GM13977 (cell line): ENCODE data around the gene PIEZO1.

Source experiments
- DNase-seq: peaks from one replicate; pipeline ENCODE4 v3.0.0; 2012; ENCODE audit warnings: low spot score
- in situ Hi-C: fragments of 300-500 bp; cut with MboI; formaldehyde crosslinking; loops from one replicate; pipeline ENCODE4 v1.12.0; 2022; ENCODE audit warnings: low sequenced_read_pairs, low pct_unique_long_range_greater_than_20kb, mixed read lengths, inconsistent platforms; ENCODE audit not compliant: unreplicated experiment
- TF ChIP-seq, protein P1 (sequence below): IDR thresholded peaks from 2 replicates; pipeline ENCODE4 v1.5.1; 2012; ENCODE audit warnings: mild to moderate bottlenecking, control low read depth; ENCODE audit not compliant: insufficient read depth; ENCODE audit errors: extremely low read depth, missing control alignments

Gene PIEZO1

GRCh38 chr16:88787579-88788314 is 2.7 kb upstream of the PIEZO1 start:
- TF ChIP-seq, protein P1, sequence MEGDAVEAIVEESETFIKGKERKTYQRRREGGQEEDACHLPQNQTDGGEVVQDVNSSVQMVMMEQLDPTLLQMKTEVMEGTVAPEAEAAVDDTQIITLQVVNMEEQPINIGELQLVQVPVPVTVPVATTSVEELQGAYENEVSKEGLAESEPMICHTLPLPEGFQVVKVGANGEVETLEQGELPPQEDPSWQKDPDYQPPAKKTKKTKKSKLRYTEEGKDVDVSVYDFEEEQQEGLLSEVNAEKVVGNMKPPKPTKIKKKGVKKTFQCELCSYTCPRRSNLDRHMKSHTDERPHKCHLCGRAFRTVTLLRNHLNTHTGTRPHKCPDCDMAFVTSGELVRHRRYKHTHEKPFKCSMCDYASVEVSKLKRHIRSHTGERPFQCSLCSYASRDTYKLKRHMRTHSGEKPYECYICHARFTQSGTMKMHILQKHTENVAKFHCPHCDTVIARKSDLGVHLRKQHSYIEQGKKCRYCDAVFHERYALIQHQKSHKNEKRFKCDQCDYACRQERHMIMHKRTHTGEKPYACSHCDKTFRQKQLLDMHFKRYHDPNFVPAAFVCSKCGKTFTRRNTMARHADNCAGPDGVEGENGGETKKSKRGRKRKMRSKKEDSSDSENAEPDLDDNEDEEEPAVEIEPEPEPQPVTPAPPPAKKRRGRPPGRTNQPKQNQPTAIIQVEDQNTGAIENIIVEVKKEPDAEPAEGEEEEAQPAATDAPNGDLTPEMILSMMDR: no peak
- in situ Hi-C loops: loop anchor here (10.0 kb wide), 1 partner anchor 53 kb away; no protein-coding TSS in a partner anchor
- no peak for DNase-seq

- DNase-seq: no peak
- in situ Hi-C loops: loop anchor here (10.0 kb wide), 1 partner anchor 50 kb away; no protein-coding TSS in a partner anchor
Observed at GRCh38 chr16:88784856-88785105, 239 bp downstream of the PIEZO1 start.

GRCh38 chr16:88784074-88784855 is 755 bp downstream of the PIEZO1 start:
- in situ Hi-C loops: loop anchor here (10.0 kb wide), 1 partner anchor 49 kb away; no protein-coding TSS in a partner anchor

More at GRCh38 chr16:88784856-88785105, 239 bp downstream of the PIEZO1 start:
- TF ChIP-seq, protein P1: no peak

DNA sequence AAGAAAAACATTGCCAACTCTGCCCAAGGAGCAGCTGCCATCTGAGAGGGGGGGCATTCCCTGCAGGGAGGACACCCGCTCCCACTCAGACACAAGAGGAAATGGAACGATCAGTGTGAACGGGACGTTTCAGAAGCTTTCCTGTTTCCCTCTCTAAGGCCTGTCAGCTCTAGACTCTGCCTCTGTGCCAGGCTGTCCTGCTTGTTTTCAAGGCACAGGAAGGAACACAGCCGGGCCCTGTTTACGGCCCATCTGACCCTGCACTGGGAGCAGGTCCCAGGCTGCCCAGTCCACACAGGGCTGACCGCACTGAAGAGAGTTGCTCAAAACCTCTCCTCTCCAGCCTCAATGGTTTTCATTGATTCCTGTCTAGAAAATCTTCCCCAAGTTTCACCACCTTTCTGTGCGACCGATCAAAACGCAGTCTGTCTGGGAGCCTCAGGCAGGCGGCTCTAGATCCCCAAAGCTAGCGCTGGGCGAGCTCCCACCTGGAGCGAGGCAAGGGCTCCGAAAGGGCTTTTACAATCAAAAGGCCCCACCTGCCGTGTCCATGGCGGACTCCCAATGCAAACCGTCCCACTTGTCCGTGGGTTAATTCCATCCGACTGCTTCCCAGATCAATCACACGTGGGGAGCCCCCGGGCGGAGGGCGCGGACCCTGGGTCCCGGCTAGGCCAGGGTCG is 1.5 kb downstream of the PIEZO1 start:
- no peak for DNase-seq
- in situ Hi-C loops: loop anchor here (10.0 kb wide), 1 partner anchor 49 kb away; no protein-coding TSS in a partner anchor
- TF ChIP-seq, protein P1: no peak

More at GRCh38 chr16:88784074-88784855, 755 bp downstream of the PIEZO1 start:
- TF ChIP-seq, protein P1: peak; percentile 53
- DNase-seq: peak; percentile 67

GRCh38 chr16:88782454-88783390 is 2.3 kb downstream of the PIEZO1 start:
- in situ Hi-C loops: loop anchor here (10.0 kb wide), 1 partner anchor 48 kb away; no protein-coding TSS in a partner anchor
- TF ChIP-seq, protein P1: no peak
- no peak for DNase-seq
